GM18502 (cell line): Measurements from ENCODE around the gene DNASE1L2.

Experiments
- ATAC-seq: cut with Tn5 transposase; IDR thresholded peaks from one replicate; pipeline ENCODE4 v1.9.1; 2021; ENCODE audit warnings: mild to moderate bottlenecking; ENCODE audit not compliant: unreplicated experiment, poor library complexity

DNASE1L2 gene

DNA sequence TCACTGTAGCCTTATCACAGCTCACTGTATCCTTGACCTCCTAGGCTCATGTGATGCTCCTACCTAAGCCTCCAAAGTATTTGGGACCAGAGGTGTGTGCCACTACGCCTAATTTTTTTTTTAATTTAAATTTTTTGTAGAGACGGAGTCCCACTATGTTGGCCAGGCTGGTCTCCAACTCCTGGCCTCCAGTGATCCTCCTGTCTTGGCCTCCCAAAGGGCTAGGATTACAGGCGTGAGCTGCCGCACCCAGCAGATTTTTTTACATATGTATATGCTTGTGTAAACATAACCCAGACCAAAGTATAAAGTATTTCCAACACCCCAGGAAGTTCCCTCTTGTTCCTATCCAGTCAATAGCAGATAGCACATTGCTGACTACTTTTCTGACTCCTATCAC, 19.9 kb upstream of the DNASE1L2 start:
- ATAC-seq: no peak

DNA sequence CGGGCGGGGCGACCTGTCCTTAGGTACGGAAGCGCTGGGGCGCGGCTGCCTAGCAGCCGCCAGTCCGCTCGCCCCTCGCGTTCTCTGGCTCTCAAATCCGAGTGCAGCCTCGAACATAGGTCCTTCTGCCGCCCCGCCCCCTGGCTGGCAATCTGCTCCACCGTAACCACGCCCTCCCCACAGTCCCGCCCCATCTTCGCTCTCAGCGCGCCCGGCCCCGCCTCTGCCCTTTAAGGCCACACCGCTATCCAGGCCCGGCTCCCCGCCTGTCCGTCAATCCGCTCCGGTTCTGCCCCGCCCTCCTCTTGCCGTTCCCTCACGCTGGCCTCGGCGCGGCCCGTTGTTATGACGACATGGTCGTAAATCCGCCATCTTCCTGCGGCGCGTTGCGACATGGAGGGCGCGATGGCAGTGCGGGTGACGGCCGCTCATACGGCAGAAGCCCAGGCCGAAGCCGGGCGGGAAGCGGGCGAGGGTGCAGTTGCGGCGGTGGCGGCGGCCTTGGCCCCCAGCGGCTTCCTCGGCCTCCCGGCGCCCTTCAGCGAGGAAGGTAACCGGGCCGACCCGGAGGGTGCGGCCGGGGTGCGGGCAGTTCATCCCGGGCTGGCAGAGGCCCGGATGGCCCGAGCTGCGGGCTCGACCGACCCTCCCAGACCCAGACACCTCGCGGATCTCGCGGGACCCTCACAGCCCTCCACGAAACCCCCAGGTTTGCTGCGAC, 12.9 kb upstream of the DNASE1L2 start, which contains the start of gene E4F1:
Gene E4F1 (plus strand): TSS at position 371 of the 721 bp plus-strand sequence. CDS start 23 bp downstream, at position 394.
- peak; percentile 93 for ATAC-seq

DNA sequence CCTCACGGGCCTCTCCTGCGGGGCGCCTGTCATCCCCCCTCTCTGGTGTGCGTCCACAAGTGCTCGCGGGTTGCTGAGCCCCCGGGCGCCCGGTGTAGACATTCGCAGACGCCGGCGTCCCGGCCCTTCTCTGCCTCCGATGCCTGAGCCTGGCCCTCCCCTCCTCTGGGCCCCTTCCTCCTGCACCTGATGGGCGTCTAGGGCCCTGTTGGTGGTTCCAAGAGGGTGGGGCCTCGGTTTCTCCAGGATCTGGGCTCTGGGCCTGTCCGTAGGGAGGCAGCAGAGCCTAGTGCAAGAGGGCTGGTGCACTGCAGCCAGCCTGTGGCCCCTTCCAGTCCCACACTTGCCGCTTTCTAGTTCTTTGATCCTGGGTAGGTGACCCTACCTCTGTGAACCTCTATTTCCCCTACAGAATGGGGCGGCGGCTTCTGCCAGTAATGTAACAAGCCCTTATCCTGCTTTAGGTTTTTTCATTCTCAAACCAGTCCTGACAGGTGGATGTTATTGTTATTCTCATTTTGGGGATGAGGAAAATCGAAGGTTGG, 12.2 kb upstream of the DNASE1L2 start:
- peak; percentile 14 for ATAC-seq

DNA sequence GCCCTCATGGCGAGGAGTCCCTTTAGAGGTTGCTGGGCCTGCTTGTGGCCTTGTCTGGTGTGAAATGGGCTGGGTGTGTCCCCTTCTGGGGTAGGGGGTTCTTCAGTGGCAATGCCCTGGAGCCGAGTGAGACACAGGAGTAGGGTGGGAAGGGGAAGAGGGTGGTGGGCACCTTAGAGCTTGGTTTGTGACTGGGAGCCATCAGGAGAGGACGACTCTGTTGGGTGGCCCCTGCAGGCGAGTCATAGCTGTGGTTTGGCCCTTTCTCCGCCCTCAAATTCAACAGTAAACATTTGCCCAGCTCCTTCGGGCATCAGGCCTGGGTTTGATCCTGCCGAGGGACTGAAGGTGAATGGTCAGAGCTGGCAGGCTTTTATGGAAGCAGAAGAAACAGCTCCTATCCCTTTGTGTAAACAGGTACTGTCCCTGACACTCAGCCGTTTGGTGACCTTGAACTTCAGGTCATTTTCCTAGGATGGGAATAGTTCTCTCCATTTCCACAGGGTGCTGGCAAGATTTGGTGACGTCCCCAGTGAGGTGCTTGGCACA, 9.9 kb upstream of the DNASE1L2 start:
- no peak for ATAC-seq

DNA sequence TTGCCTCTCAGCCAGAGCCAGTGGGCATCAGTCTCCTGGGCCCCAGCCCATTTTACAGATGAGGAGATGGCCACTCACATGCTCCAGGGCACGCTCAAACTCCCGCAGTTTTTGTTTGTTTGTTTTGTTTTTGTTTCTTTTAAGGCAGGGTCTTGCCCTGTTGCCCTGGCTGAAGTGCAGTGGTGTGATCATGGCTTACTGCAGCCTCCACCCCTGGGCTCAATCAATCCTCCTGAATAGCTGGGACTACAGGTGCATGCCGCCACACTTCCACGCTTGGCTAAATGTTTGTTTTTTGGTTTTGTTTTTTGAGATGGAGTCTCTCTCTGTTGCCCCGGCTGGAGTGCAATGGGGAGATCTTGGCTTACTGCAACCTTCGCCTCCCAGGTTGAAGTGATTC, 9.3 kb upstream of the DNASE1L2 start:
- ATAC-seq: no peak

DNA sequence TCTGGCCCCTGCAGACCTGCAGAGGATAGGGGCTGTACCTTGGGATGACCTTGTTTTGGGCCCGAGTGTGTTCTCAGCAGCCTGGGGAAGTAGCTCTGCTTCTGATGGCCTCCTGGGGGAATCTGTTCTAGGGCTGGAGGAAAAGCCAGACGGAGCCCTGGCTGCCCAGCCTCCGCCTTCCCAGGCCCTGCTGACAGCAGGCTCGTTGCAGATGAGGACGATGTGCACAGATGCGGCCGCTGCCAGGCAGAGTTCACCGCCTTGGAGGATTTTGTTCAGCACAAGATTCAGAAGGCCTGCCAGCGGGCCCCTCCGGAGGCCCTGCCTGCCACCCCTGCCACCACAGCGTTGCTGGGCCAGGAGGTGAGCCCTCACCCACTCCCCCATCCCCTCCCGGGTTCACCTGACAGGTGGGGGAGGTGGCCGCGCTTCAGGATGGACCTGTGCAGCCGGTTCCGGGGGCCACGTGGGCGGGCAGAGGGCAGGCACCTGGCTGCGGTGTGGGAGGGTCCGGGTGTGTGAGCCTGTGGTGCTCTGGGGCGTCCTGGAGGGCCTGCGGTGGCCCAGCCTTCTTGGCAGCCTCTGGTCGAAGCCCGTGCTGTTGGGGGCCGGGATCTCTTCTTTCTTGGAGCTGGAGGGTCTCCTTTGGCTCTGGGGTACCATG, 8.0 kb upstream of the DNASE1L2 start:
- ATAC-seq: no peak

DNA sequence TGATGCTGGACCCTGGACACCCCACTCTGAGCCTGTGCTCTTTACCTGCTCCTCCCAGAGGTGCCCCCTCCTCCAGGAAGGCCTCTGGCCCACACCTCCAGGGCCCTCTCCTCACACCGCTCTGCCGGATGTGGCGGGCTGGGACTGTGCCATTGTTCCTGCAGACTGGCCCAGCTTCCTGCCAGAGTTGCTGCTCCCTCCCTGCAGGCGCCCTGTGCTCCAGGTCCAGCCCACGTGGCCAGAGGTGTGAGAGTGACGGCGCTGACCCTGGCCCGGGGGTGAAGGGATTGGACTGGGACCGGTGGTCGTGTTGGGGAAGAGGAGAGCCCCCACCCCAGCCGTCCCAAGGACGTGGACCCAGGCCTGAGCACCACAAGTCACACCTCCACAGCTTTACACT, 7.2 kb upstream of the DNASE1L2 start:
- no peak for ATAC-seq

DNA sequence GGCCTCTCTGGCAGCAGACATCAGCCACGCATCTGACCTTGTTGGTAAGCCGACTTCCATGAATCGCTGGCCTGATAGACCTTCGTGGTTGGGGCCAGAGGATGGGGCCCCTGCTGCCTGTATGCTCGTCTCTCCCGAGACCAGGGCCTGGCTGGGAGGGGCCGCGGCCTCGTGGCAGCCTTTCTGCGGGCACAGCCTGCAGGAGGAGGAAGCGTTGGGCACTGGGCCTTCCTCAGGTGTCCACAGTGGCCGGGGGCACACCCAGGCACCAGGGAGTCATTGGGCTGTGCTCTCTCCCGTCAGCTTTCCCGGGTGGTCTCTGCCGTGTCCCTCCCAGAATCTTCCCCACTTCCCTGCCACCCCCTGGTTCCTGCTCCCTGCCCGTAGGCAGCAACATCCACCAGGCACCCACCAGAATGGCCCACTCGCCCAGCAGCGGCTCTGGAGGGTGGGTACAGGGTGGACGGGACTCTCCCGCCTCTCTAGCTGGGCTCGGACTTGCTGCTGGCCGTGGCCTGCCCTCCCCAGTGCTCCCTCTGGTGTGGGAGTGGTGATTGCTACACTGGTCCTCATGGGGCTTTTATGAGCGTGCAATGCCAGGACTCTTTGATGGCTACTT, 6.5 kb upstream of the DNASE1L2 start:
- no peak for ATAC-seq

DNA sequence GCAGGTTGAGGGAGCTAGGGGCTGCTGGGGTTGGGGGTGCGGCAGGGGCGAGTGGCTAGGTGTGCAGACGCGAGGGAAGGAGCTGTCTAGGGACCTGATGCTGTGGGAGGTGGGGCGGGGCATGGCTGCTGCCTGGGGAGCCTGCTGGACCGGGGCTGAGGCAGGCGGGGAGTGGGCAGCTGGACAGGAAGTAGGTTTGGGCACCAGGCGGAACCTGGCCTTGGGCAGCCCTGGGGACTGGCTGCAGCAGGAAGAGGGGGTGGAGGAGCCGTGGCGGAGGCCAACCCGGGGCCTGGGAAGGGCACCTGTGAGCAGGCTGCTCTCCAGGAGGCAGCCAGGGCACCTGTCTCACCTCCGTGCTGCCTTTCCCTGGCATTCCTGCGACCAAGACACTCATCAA, 5.9 kb upstream of the DNASE1L2 start:
- no peak for ATAC-seq

DNA sequence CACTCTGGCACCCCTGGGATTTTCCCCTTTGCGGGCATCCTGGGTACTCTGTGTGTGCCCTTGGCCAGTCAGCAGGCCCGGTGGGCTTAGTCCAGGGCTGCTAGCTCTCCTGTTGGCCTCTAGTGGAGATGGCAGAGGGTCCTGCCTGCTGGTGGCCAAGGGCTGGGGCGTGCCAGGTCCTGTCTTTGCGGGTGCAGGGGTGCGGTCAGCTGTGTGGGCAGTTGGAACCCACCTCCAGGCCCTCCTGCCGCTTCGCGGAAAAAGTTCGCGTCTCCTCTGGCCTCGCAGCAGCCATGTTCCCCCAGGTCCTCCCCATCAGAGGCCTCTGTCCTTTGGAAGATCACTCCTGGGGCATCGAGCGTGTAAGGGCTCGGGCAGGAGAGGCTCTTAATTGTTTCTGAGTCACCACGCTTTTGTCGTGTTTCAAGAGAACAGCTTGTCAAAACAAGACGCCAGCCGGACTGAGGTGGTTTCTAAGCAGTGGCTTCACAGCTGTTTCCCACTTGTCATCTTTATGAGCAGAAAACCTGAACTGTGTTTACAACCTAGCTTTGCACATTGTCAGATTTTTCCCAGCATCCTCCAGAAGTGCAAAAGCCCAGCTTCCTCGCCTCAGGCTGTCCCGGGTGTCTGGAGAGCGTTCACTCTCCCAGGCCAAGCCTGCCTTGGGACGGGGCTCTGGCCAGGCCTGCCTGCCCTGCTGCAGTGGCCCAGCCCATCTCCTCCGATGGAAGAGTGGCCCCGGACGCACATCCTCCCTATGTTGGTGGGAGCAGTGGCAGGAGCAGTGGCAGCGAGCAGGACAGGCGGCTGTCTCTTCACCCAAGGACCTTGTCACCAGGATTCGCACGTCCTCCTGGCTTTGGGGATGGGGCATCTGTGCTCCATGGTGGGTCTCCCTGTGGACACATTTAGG, 5.0 kb upstream of the DNASE1L2 start:
- no peak for ATAC-seq

DNA sequence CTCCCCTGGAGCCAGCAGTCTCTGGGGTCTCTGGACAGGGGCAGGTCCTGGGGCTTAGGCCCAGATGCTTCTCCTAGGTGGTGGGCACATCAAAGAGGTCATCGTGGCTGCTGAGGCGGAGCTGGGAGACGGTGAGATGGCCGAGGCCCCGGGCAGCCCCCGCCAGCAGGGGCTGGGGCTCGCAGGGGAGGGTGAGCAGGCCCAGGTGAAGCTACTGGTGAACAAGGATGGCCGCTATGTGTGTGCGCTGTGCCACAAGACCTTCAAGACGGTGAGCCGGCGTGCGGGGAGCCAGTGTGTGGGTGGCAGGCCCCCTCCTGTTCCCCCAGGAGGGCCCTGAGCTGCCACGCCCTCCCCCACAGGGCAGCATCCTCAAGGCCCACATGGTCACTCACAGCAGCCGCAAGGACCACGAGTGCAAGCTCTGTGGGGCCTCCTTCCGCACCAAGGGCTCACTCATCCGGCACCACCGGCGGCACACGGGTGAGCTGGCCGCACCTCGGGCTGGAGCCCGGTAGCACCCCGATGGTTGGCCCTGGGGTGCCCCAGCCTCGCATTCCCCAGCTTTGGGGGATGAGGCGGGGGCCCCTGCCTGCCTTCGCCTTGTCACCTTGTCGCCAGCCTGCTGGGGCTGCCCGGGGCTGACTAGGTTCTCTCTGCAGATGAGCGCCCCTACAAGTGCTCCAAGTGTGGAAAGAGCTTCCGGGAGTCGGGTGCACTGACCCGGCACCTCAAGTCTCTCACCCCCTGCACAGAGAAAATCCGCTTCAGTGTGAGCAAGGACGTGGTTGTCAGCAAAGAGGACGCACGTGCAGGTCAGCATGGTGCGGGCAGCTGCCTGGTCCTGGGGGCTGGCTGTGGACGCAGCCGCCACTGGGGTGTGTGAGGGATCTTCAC, 3.9 kb upstream of the DNASE1L2 start:
- no peak for ATAC-seq

DNA sequence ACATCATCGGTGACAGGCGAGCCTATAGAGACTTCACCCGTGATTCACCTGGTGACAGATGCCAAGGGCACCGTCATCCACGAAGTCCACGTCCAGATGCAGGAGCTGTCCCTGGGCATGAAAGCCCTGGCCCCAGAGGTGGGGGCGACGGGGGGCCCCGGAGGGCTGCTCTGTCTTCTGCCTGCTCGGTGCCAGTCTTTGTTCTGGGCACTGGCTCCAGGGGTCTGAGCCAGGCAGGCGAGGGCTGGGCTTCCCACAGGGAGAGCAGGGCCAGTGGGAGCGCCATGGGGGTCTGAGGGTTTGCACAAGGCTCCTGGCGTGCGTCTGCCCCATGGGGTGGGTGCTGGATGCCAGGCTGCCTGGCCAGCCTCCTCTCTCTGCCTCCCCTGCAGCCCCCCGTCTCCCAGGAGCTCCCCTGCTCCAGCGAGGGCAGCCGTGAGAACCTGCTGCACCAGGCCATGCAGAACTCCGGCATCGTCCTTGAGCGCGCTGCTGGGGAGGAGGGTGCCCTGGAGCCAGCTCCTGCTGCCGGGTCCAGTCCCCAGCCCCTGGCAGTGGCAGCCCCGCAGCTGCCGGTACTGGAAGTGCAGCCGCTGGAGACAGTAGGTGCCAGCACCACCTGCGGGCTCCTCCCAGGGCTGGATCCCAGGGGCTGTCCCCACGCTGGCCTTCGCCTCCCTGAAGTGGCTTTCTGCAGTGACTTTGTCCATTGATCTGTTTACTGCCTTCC, 3.0 kb upstream of the DNASE1L2 start:
- no peak for ATAC-seq

DNA sequence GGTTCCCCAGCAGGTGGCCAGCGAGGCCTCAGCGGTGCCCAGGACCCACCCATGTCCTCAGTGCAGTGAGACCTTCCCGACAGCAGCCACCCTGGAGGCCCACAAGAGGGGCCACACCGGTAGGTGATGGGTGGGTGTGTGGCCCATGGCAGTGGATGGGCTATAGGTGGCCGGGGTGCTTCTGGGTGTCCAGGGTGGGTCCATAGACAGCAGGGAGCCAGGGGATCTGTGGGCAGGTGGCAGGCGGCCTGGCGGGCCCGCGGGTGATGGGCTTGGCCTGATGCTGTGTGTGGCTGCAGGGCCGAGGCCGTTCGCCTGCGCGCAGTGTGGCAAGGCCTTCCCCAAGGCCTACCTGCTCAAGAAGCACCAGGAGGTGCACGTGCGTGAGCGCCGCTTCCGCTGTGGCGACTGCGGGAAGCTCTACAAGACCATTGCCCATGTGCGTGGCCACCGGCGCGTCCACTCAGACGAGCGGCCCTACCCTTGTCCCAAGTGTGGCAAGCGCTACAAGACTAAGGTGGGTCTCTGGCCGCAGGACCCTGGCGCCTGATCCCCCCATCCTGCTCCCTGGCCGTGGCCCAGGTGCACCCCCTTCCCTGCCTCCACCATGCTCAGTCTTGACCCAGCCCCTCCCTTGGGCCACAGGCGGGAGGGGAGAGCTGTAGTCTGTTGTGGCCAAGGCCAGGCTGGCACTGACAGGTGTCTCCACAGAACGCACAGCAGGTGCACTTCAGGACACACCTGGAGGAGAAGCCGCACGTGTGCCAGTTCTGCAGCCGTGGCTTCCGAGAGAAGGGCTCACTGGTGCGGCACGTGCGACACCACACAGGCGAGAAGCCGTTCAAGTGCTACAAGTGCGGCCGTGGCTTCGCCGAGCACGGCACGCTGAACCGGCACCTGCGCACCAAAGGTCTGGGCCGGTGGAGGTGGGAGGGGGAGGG, 2.1 kb upstream of the DNASE1L2 start:
- no peak for ATAC-seq

DNA sequence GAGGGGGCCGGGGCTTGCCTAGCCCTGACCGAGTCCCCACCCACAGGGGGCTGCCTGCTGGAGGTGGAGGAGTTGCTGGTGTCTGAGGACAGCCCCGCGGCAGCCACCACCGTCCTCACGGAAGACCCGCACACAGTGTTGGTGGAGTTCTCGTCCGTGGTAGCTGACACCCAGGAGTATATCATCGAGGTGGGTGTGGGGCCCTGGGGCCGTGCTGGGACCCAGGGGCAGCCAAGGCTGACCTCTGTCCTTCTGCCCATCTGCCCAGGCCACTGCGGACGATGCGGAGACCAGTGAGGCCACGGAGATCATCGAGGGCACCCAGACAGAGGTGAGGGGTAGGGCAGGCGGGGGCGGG, 1.5 kb upstream of the DNASE1L2 start:
- no peak for ATAC-seq

DNA sequence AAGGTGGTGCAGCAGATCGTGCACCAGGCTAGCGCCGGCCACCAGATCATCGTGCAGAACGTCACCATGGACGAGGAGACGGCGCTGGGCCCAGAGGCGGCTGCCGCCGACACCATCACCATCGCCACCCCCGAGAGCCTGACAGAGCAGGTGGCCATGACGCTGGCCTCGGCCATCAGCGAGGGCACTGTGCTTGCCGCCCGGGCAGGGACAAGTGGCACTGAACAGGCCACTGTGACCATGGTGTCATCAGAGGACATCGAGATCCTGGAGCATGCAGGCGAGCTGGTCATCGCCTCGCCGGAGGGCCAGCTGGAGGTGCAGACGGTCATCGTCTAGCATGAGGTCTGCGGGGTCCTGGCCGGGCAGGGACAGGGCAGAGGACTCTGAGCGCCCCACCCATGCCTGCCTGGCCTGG, 1.0 kb upstream of the DNASE1L2 start:
- ATAC-seq: no peak

DNA sequence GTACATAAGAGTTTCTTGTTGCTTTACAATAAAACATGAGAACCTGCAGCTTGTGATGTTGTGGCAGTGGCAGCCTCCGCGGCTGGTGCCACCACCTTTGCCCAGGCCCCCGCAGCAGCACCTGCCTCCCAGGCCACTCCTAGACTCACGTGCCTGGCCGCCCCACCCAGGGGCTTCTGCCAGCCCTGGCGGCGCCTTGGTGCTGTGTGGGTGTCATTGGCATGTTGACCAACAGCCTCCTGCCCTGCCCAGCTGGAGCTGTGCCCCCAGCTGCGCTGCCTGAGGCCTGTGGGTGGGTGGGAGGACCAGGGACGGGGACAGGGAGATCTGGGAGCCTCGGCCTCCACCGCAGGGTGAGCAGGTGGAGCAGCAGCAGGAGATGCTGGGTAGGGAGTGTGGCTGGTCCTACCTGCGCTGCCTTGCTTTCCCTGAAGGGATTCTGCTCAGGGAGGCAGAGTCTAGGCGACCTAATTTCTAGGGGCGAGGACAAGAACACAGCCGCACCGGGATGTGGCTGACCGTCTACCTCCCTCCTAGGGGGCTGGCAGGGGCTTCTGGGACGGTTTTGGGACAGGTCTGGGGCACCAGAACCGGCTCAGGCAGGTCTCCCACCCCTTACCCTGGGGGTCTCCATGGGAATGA, 428 bp upstream of the DNASE1L2 start:
- no peak for ATAC-seq

DNA sequence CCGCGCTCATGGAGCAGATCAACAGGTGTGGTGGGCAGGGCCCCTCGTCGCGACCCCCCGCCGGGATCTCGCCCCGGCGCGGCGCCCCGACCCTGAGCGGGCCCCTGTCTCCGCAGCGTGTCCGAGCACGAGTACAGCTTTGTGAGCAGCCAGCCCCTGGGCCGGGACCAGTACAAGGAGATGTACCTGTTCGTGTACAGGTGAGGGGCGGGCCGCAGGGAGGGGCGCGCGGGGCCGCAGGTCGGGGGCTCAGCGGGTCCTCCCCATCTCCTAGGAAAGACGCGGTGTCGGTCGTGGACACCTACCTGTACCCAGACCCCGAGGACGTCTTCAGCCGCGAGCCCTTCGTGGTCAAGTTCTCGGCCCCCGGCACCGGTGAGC, 848 bp downstream of the DNASE1L2 start:
- no peak for ATAC-seq
